MM.1S (cell line): ENCODE results near the gene CHCHD3.

Experiments
- CTCF ChIP-seq: fragments of 300-600 bp; sonication (generic); IDR thresholded peaks from 2 replicates; pipeline ENCODE4 v1.5.1; 2016; ENCODE audit warnings: antibody characterized with exemption, low read length, mixed read lengths
- EZH2 ChIP-seq: fragments of 300-600 bp; sonication (generic); optimal IDR thresholded peaks from 2 replicates; pipeline ENCODE3; 2017; ENCODE audit warnings: low read depth, mild to moderate bottlenecking, antibody characterized with exemption, low read length, mixed read lengths
- EZH2phosphoT487 ChIP-seq: fragments of 300-600 bp; sonication (generic); IDR thresholded peaks from 2 replicates; pipeline ENCODE4 v1.6.1; 2018; ENCODE audit warnings: antibody characterized with exemption, low read length

GRCh38 chr7:132932296-132933071 is 149.4 kb downstream of the CHCHD3 start:
- no peak for TF ChIP-seq CTCF
- TF ChIP-seq EZH2: no peak
- no peak for TF ChIP-seq EZH2phosphoT487
